ENCODE measurements around the gene PTCH1. TPM values are rescaled to one million over a fixed set of nuclear protein-coding genes. Genes with fewer than 3 reads are reported as not detected.

PTCH1 gene
- total RNA-seq, 1 experiment from 2014 or later, result 5.9 TPM

- no peak for DNase-seq (ENCODE audit: low spot score)
These were observed 51.7 kb downstream of the PTCH1 start for GRCh38 chr9:95465115-95465514.

- no peak for DNase-seq (ENCODE audit: low spot score)
These were observed 53.4 kb downstream of the PTCH1 start for GRCh38 chr9:95463148-95464060.

- DNase-seq (ENCODE audit: low spot score), result no peak
These were observed 54.3 kb downstream of the PTCH1 start for GRCh38 chr9:95462249-95463147.

DNA sequence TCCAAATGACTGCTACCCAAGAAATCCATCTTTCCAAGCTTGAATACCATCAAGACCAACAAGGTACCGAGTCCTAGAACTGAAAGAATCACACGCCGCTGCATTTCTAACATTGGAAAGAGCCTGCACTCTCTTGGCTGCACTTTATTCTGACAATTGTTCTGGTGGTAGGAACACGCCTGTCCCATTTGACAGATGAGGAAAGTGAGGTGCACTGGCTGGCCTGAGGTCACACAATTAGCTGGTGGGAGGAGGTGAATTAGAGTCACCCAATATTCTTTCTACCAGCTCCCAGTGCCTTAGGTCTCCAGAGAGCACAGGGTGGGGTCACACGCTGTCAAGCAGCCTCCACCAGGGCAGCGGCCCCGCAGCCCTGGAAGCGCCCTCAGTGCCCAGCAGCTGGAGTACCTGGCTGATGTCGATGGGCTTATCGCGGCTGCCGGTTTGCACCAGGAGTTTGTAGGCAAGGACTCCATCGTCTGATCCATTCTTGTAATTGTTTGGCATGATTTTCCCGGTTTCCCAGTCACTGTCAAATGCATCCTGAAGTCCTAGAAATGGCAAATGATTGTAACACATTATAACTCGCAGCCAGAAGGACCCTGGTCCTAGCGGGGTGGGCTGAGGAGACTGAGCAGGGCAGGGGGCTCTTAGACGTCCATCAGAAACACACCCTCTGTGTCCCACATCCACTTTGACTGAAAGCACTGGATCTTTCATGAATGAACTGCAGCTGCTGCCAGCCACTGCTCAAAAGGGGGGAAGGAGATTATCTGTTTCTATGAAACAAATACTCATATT, 55.1 kb downstream of the PTCH1 start:
- no peak for DNase-seq (ENCODE audit: low spot score)

DNA sequence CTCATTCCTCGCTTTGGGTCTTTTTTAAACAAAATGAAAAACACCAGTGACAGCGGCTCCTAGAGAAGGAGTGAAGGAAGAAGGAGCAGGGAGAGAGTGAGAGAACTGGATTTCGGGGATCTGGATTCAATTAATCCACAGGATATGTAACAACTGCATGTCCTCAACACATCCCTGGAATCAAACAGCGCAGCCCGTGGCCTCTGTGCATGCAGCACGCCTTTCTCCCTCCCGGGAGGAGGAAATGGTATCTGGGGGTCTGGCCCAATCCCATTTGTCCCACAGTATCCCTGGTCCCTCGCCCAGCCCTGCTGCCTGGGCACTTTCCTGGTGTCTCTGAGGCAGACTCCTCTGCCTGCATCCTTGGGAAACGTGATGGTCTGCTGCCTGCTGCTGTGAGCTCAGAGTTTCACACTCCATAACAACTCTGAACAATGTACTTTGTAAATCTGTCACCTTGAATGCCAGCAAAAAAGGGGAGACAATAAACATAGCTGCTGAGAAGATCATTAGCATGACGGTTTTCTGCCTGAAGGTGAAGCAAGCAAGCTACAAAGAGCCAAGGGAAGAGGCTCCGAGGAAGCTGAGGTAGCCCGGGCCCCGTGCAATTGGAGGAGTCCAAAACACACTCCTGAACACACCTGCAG, 56.1 kb downstream of the PTCH1 start:
- no peak for DNase-seq (ENCODE audit: low spot score)

GRCh38 chr9:95459851-95460517, 56.8 kb downstream of the PTCH1 start:
- no peak for DNase-seq (ENCODE audit: low spot score)

- DNase-seq (ENCODE audit: low spot score), result no peak
These were observed 57.6 kb downstream of the PTCH1 start for GRCh38 chr9:95459178-95459577.

- no peak for DNase-seq (ENCODE audit: low spot score)
These were observed 58.1 kb downstream of the PTCH1 start for GRCh38 chr9:95458666-95459065.

GRCh38 chr9:95457769-95458168, 59.0 kb downstream of the PTCH1 start:
- DNase-seq (ENCODE audit: low spot score), result no peak

- no peak for DNase-seq (ENCODE audit: low spot score)
These were observed 61.1 kb downstream of the PTCH1 start for GRCh38 chr9:95455714-95456113.

GRCh38 chr9:95452176-95452575, 64.6 kb downstream of the PTCH1 start:
- DNase-seq (ENCODE audit: low spot score), result no peak

- no peak for DNase-seq (ENCODE audit: low spot score)
These were observed 65.7 kb downstream of the PTCH1 start for GRCh38 chr9:95451065-95451426.

GRCh38 chr9:95450171-95451064, 66.4 kb downstream of the PTCH1 start:
- no peak for DNase-seq (ENCODE audit: low spot score)

DNA sequence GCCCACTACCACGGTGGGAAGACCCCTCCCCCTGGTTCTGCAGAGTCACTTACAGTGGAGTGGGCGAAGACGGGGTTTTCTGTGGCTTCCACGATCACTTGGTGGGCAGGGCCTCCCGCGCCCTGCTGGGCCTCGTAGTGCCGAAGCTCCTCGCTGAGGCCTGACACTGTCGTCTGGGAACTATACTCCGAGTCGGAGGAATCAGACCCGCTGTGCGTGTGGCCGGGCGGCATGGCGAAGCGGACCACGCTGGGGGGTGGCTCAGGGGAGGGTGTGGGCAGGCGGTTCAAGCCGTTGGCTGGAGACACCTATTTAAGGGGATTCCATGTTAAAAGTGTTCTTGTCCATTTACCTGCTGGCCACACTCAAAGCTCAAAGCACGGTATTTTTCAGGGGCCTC, 67.8 kb downstream of the PTCH1 start:
- DNase-seq (ENCODE audit: low spot score), result no peak

- no peak for DNase-seq (ENCODE audit: low spot score)
These were observed 68.9 kb downstream of the PTCH1 start for GRCh38 chr9:95447660-95448420.

DNA sequence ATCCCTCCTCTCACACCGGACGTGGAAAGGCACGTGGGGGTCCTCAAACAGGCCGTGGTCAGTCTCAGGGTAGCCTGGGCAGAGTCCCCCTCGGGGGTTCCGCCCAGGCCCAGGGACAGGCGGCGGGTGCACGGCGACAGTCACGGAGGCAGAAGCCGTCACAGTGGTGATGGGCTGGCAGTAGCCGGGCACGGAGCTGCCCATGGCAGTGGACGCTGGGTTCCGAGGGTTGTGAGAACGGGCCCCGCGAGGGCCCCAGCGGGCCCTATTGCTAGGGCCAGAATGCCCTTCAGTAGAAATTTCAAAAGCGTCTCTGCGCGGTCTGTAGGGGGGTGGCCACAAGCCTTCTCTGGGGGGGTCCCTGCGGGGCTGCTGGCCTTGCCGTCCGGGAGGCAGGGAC, 69.8 kb downstream of the PTCH1 start:
- DNase-seq (ENCODE audit: low spot score), result no peak

GRCh38 chr9:95446259-95446658, 70.5 kb downstream of the PTCH1 start:
- DNase-seq (ENCODE audit: low spot score), result no peak

GRCh38 chr9:95444160-95444559, 72.6 kb downstream of the PTCH1 start:
- DNase-seq (ENCODE audit: low spot score), result no peak

DNA sequence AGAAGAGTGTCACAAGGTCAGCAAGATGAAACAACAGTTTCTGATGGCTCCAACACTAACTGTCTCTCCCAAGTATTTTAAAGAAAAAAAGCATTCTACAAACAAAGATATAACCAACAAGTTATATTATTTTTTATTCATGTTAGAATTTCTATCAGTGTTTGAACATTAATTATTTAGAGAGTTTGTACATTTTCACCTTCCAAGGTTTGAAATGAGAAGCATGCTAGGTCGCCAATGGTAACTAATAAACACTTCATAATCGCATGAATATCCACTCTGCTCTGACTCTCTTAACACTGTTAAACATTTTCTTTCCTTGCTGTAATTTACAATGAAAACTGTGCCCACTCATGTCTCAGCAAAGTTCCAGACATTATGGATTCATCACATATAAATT, 73.5 kb downstream of the PTCH1 start:
- DNase-seq (ENCODE audit: low spot score), result no peak

All from HT-29 (cell line).